ENCODE results near the gene COG2. TPM values are rescaled to one million over a fixed set of nuclear protein-coding genes. Genes with fewer than 3 reads are reported as not detected.

The COG2 gene
- total RNA-seq, 1 donor, result 23.9 TPM

- Histone ChIP-seq H3K36me3 (ENCODE audit: insufficient read depth, low read length) (no peaks in the 10 kb centered on the region), H3K4me2 (ENCODE audit: insufficient read depth, low read length) (no peak overlapping the region), H3K79me2 (ENCODE audit: insufficient read depth, low read length) (no peaks in the 10 kb centered on the region), H3K27me3 (ENCODE audit: insufficient read depth, low read length) (no peaks in the 10 kb centered on the region), H2AFZ (ENCODE audit: low read length) (no peak overlapping the region), H4K20me1 (ENCODE audit: insufficient read depth, low read length) (no peaks in the 10 kb centered on the region), H3K9me3 (ENCODE audit: low read depth, low read length) (no peaks in the 10 kb centered on the region), H3K27ac (ENCODE audit: low read depth, low read length) (no peak overlapping the region), H3K4me3 (ENCODE audit: insufficient read depth, low read length) (no peak overlapping the region), H3K4me1 (ENCODE audit: insufficient read depth, low read length) (no peaks in the 10 kb centered on the region)
- no peak for TF ChIP-seq CTCF (IDR thresholded peaks at IDR 0.05; ENCODE audit: extremely low read depth, low read depth, low read length)
- DNase-seq (ENCODE audit: insufficient read length, low spot score, missing footprints), result no peak
Observed at GRCh38 chr1:230699716-230700115, 57.4 kb downstream of the COG2 start.

- H3K79me2 ChIP-seq (ENCODE audit: insufficient read depth, low read length), result no peaks in the 10 kb centered on the region
- no peaks in the 10 kb centered on the region for H3K4me1 ChIP-seq (ENCODE audit: insufficient read depth, low read length)
- H3K4me3 ChIP-seq (ENCODE audit: insufficient read depth, low read length), result no peak overlapping the region
- H3K9me3 ChIP-seq (ENCODE audit: low read depth, low read length), result no peaks in the 10 kb centered on the region
- no peaks in the 10 kb centered on the region for H4K20me1 ChIP-seq (ENCODE audit: insufficient read depth, low read length)
- H3K36me3 ChIP-seq (ENCODE audit: insufficient read depth, low read length), result no peaks in the 10 kb centered on the region
- no peak overlapping the region for H3K27ac ChIP-seq (ENCODE audit: low read depth, low read length)
- H3K27me3 ChIP-seq (ENCODE audit: insufficient read depth, low read length), result no peaks in the 10 kb centered on the region
- no peak for TF ChIP-seq CTCF (IDR thresholded peaks at IDR 0.05; ENCODE audit: extremely low read depth, low read depth, low read length)
- H2AFZ ChIP-seq (ENCODE audit: low read length), result no peak overlapping the region
- DNase-seq (ENCODE audit: insufficient read length, low spot score, missing footprints), result no peak
- H3K4me2 ChIP-seq (ENCODE audit: insufficient read depth, low read length), result no peak overlapping the region
Observed at GRCh38 chr1:230700132-230700531, 57.9 kb downstream of the COG2 start.

GRCh38 chr1:230701434-230701833 lies 59.2 kb downstream of the COG2 start:
- Histone ChIP-seq H3K27me3 (ENCODE audit: insufficient read depth, low read length) (no peaks in the 10 kb centered on the region), H3K36me3 (ENCODE audit: insufficient read depth, low read length) (no peaks in the 10 kb centered on the region), H4K20me1 (ENCODE audit: insufficient read depth, low read length) (no peaks in the 10 kb centered on the region), H3K9me3 (ENCODE audit: low read depth, low read length) (no peaks in the 10 kb centered on the region), H3K27ac (ENCODE audit: low read depth, low read length) (no peak overlapping the region), H3K79me2 (ENCODE audit: insufficient read depth, low read length) (no peaks in the 10 kb centered on the region), H3K4me2 (ENCODE audit: insufficient read depth, low read length) (no peak overlapping the region), H3K4me3 (ENCODE audit: insufficient read depth, low read length) (no peak overlapping the region), H3K4me1 (ENCODE audit: insufficient read depth, low read length) (no peaks in the 10 kb centered on the region), H2AFZ (ENCODE audit: low read length) (no peak overlapping the region)
- DNase-seq (ENCODE audit: insufficient read length, low spot score, missing footprints), result no peak
- TF ChIP-seq CTCF (IDR thresholded peaks at IDR 0.05; ENCODE audit: extremely low read depth, low read depth, low read length), result no peak

- Histone ChIP-seq H3K27me3 (ENCODE audit: insufficient read depth, low read length) (no peaks in the 10 kb centered on the region), H3K27ac (ENCODE audit: low read depth, low read length) (no peak overlapping the region), H3K79me2 (ENCODE audit: insufficient read depth, low read length) (no peaks in the 10 kb centered on the region), H3K9me3 (ENCODE audit: low read depth, low read length) (no peaks in the 10 kb centered on the region), H4K20me1 (ENCODE audit: insufficient read depth, low read length) (no peaks in the 10 kb centered on the region), H2AFZ (ENCODE audit: low read length) (no peak overlapping the region), H3K4me1 (ENCODE audit: insufficient read depth, low read length) (no peaks in the 10 kb centered on the region), H3K4me3 (ENCODE audit: insufficient read depth, low read length) (no peak overlapping the region), H3K36me3 (ENCODE audit: insufficient read depth, low read length) (no peaks in the 10 kb centered on the region), H3K4me2 (ENCODE audit: insufficient read depth, low read length) (no peak overlapping the region)
- DNase-seq (ENCODE audit: insufficient read length, low spot score, missing footprints), result no peak
- no peak for TF ChIP-seq CTCF (IDR thresholded peaks at IDR 0.05; ENCODE audit: extremely low read depth, low read depth, low read length)
Observed at GRCh38 chr1:230701895-230702768, 59.9 kb downstream of the COG2 start.

Measured in osteoblast (primary cell).